Activated CD8-positive, alpha-beta T cell treated with anti-CD3 and anti-CD28 coated beads for 36 hours (primary cell): Measurements from ENCODE around the gene CES2. TPM values are rescaled to one million over a fixed set of nuclear protein-coding genes. Genes with fewer than 3 reads are reported as not detected.

Experiments used
- ATAC-seq: fragments of 200-7000 bp; cut with Tn5 transposase; one replicate; pipeline ENCODE4 v1.10.0; 2021; ENCODE audit warnings: mild to moderate bottlenecking, moderate library complexity
- CTCF ChIA-PET: fragments of 350-600 bp; sonication (Branson Sonifier 250); formaldehyde crosslinking; loops from one replicate; lab custom pipeline; 2021; ENCODE audit warnings: antibody characterized with exemption; lab: Charles Lee
- POLR2A ChIA-PET: fragments of 350-600 bp; sonication (Branson Sonifier 250); formaldehyde crosslinking; loops from one replicate; lab custom pipeline; 2021; ENCODE audit warnings: antibody characterized with exemption; lab: Charles Lee
- DNase-seq: peaks from one replicate; pipeline ENCODE4 v3.0.0-alpha.2; 2020
- H3K27ac Mint-ChIP-seq: one replicate; pipeline ENCODE4 v1.8.0; 2021; ENCODE audit warnings: mild to moderate bottlenecking, mixed read lengths
- H3K27me3 Mint-ChIP-seq: one replicate; pipeline ENCODE4 v1.8.0; 2021; ENCODE audit warnings: mixed read lengths
- H3K36me3 Mint-ChIP-seq: one replicate; pipeline ENCODE4 v1.8.0; 2021; ENCODE audit warnings: low read depth, mixed read lengths
- H3K4me1 Mint-ChIP-seq: one replicate; pipeline ENCODE4 v1.8.0; 2021; ENCODE audit warnings: low read depth, mixed read lengths
- H3K4me3 Mint-ChIP-seq: one replicate; pipeline ENCODE4 v1.8.0; 2021; ENCODE audit warnings: mild to moderate bottlenecking, moderate library complexity, mixed read lengths
- H3K9me3 Mint-ChIP-seq: one replicate; pipeline ENCODE4 v1.8.0; 2021; ENCODE audit warnings: mixed read lengths
- intact Hi-C: fragments of 100-400 bp; cut with micrococcal nuclease; formaldehyde crosslinking; loops from one replicate; pipeline ENCODE4 v1.10.0; 2022
- total RNA-seq, 2 experiments: library from RNA; stranded (reverse); gene quantifications; one replicate each; pipeline ENCODE4 v1.2.3, GENCODE V29; 2021
- TF ChIP-seq, protein P1 (sequence below): fragments of 200-600 bp; IDR thresholded peaks from one replicate; pipeline ENCODE4 v1.8.0; 2022; ENCODE audit warnings: antibody characterized with exemption, mild to moderate bottlenecking

The CES2 gene, protein sequence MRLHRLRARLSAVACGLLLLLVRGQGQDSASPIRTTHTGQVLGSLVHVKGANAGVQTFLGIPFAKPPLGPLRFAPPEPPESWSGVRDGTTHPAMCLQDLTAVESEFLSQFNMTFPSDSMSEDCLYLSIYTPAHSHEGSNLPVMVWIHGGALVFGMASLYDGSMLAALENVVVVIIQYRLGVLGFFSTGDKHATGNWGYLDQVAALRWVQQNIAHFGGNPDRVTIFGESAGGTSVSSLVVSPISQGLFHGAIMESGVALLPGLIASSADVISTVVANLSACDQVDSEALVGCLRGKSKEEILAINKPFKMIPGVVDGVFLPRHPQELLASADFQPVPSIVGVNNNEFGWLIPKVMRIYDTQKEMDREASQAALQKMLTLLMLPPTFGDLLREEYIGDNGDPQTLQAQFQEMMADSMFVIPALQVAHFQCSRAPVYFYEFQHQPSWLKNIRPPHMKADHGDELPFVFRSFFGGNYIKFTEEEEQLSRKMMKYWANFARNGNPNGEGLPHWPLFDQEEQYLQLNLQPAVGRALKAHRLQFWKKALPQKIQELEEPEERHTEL
- total RNA-seq: 10 to 100 TPM; 24.7 to 24.9 TPM

DNA sequence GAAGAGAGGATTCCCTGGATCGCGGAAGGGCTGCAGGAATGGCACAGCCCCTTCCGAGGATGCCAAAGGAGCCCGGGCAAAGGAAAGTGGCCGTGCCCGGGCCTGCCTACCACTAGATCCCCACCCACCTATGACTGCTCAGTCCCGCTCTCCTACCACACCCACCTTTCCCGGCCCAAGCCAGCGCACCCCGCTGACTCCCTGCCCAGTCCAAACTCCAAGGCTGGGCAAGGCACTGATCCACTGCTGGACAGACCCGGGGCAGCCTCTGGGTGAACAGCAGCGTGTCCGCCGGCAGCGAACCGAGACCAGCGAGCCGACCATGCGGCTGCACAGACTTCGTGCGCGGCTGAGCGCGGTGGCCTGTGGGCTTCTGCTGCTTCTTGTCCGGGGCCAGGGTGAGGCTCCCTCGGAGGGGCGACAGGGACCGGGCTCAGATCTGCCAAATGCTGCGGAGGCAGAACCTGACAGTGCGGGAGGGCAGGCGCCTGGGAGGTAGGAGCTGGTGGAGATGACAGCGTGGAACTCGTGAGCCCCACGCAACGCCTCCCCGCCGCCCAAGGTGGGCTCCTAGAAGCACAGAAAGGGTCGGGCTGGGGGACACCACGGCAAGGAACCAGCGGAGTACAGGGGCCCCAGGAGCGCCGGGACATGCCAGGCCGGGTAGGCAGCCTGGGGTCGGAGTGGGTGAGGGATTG, at the start of gene CES2:
Gene CES2 (plus strand): TSS at position 203 of the 698 bp plus-strand sequence. CDS start 120 bp downstream, at position 323.
- CTCF ChIA-PET: no interaction called here
- DNase-seq: no peak
- TF ChIP-seq, protein P1, sequence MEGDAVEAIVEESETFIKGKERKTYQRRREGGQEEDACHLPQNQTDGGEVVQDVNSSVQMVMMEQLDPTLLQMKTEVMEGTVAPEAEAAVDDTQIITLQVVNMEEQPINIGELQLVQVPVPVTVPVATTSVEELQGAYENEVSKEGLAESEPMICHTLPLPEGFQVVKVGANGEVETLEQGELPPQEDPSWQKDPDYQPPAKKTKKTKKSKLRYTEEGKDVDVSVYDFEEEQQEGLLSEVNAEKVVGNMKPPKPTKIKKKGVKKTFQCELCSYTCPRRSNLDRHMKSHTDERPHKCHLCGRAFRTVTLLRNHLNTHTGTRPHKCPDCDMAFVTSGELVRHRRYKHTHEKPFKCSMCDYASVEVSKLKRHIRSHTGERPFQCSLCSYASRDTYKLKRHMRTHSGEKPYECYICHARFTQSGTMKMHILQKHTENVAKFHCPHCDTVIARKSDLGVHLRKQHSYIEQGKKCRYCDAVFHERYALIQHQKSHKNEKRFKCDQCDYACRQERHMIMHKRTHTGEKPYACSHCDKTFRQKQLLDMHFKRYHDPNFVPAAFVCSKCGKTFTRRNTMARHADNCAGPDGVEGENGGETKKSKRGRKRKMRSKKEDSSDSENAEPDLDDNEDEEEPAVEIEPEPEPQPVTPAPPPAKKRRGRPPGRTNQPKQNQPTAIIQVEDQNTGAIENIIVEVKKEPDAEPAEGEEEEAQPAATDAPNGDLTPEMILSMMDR: no peak
- intact Hi-C loops: no loop called here
- Mint-ChIP-seq H3K27me3 (no peaks in the 10 kb centered on the region), H3K9me3 (no peaks in the 10 kb centered on the region), H3K4me3 (peak within 1 kb of the TSS; percentile 99), H3K36me3 (peaks cover 48% of the 10 kb centered on the region), H3K27ac (peak within 1 kb of the TSS; percentile 98), H3K4me1 (peaks cover 47% of the 10 kb centered on the region)
- no peak for ATAC-seq
- POLR2A ChIA-PET: interaction anchor here (0.7 kb wide), 1 partner anchor 31 kb away, joined by 3 read pairs; no protein-coding TSS in a partner anchor

DNA sequence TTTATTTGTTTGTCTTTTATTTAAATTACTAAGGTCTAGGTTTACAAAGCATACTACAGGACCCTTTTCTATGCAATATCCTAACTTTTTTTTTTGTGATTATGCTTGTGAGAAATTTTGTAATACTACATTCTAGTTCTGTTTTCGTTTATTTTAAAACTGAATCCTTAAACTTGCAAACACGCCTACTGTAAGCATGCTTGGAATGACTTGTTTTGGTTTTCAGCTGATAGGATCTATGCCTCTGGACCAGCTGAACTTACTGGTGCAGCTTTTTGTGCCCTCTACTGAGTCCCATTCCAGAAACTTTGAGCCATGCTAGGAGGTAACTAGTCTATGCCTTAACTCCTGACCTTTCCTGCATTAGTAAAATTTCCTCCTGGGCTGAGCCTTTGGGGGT, 49.0 kb upstream of the CES2 start:
- TF ChIP-seq, protein P1: no peak
- peaks cover 50% of the 10 kb centered on the region for H3K4me1 Mint-ChIP-seq
- H3K27ac Mint-ChIP-seq: no peak overlapping the region
- no peak overlapping the region for H3K4me3 Mint-ChIP-seq
- ATAC-seq (no peak), DNase-seq (no peak)
- POLR2A ChIA-PET: interaction anchor here (0.9 to 1.7 kb wide), 2 partner anchors 9 to 12 kb away, joined by 3 to 5 read pairs; no protein-coding TSS in a partner anchor
- no peaks in the 10 kb centered on the region for H3K9me3 Mint-ChIP-seq
- intact Hi-C loops: no loop called here
- peaks cover 44% of the 10 kb centered on the region for H3K36me3 Mint-ChIP-seq
- no peaks in the 10 kb centered on the region for H3K27me3 Mint-ChIP-seq
- CTCF ChIA-PET: interaction anchor here (0.9 kb wide), 1 partner anchor 19 kb away, joined by 3 read pairs; no protein-coding TSS in a partner anchor

DNA sequence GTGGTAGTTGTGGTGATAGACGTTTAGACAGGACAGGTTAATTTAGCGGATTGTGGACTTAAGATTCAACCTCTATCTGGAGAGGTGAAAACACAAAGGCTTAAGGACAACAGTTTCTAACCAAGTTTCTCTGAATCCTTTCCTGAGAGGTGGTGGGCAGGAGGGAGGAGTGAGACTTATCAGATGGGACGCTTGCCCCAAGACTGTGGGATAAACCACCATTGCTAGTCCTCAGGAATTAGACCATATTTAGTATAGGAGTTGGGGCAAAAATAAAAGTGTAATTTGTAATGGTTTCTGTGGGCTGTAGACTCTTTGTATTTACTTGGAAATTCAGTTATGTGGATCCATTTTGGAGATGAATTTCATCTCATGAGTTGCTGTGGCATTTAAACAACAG, 48.4 kb upstream of the CES2 start:
- H3K27ac Mint-ChIP-seq: no peak overlapping the region
- peaks cover 46% of the 10 kb centered on the region for H3K4me1 Mint-ChIP-seq
- H3K36me3 Mint-ChIP-seq: peaks cover 46% of the 10 kb centered on the region
- no peaks in the 10 kb centered on the region for H3K9me3 Mint-ChIP-seq
- no peak overlapping the region for H3K4me3 Mint-ChIP-seq
- ChIA-PET POLR2A (interaction anchor here (1.7 kb wide), 1 partner anchor 12 kb away, joined by 5 read pairs; no protein-coding TSS in a partner anchor), CTCF (interaction anchor here (0.9 kb wide), 1 partner anchor 19 kb away, joined by 3 read pairs; no protein-coding TSS in a partner anchor)
- DNase-seq (no peak), ATAC-seq (no peak)
- TF ChIP-seq, protein P1: no peak
- H3K27me3 Mint-ChIP-seq: no peaks in the 10 kb centered on the region
- intact Hi-C loops: no loop called here

DNA sequence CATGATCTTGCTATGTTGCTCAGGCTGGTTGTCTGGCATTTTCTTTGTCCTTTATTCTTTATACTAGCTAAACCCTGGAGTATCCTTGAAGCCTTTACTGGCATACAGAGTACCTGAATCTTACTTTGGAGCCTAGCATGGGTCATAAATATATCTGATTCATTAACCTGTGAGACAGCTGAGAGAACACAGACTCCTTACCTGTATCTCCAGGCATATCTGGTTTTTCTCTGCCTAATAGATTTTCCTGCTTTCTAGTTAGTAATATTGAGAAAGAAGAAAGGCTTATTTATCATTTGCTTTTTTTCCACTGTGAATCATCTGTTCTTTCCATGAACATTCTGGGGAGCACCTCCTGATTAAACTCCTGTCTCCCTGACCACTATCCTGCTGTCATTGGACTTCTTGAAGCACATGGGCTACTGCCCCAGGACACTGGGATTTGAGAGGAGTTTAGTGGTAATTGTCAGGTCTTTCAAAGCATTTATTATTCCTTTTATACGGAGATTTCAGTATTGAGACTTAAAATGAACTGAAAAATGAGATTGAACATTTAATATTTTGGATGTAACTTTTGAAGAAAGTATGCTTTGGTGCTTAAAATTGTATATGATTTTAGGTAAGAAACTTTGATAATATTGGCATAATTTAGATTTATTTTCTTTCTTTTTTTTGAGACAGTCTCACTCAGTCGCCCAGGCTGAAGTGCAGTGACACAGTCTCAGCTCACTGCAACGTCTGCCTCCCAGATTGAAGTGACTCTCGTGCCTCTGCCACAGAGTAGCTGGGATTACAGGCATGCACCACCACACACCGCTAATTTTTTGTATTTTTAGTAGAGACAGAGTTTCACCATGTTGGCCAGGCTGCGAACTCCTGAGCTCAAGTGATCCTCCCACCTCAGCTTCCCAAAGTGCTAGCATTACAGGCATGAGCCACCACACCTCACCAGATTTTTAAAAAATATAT, 46.4 kb upstream of the CES2 start:
- Mint-ChIP-seq H3K27me3 (no peaks in the 10 kb centered on the region), H3K27ac (peak overlapping the region; percentile 66), H3K36me3 (peaks cover 44% of the 10 kb centered on the region), H3K4me1 (peaks cover 39% of the 10 kb centered on the region), H3K4me3 (no peak overlapping the region), H3K9me3 (no peaks in the 10 kb centered on the region)
- intact Hi-C loops: no loop called here
- TF ChIP-seq, protein P1: no peak
- no peak for DNase-seq
- POLR2A ChIA-PET: no interaction called here
- CTCF ChIA-PET: interaction anchor here (2.6 to 3.4 kb wide), 2 partner anchors 16 to 39 kb away, joined by 10 to 11 read pairs; no protein-coding TSS in a partner anchor
- ATAC-seq: no peak
